ENCODE measurements around the gene CA11. TPM values are rescaled to one million over a fixed set of nuclear protein-coding genes. Genes with fewer than 3 reads are reported as not detected.

Gene CA11
- total and polyA plus RNA-seq, 9 of the 15 experiments (the other 6 are each of a cell fraction or from before 2014, with no cell fraction given) = 2.9 to 19.9 (median 8.3) TPM

GRCh38 chr19:48637948-48638830, 7.8 kb downstream of the CA11 start (continued):
- TF ChIP-seq MBD1 (CRISPR knock-in tag; IDR thresholded peaks at IDR 0.05) (no peak), TRIM25 (IDR thresholded peaks at IDR 0.05; ENCODE audit: borderline replicate concordance) (peak; percentile 89; the same call in 1 of the 2 replicates), FIP1L1 (IDR thresholded peaks at IDR 0.05; ENCODE audit: low read depth, low read length, poor library complexity, severe bottlenecking) (no peak), THAP12 (CRISPR knock-in tag; IDR thresholded peaks at IDR 0.05) (no peak), SRSF9 (IDR thresholded peaks at IDR 0.05; ENCODE audit: borderline replicate concordance, low read depth, low read length) (no peak), CREM (IDR thresholded peaks at IDR 0.05; ENCODE audit: low read depth) (peak; percentile 59; the same call in 1 of the 2 replicates), HES1 (IDR thresholded peaks at IDR 0.05; ENCODE audit: low read depth) (0 out of 2 replicates have a peak, but pooled peaks have one; percentile 21), PRPF4 (IDR thresholded peaks at IDR 0.05; ENCODE audit: insufficient read depth, low read depth, low read length, poor library complexity, severe bottlenecking) (no peak), NEUROD1 (IDR thresholded peaks at IDR 0.05; ENCODE audit: borderline replicate concordance, low read depth, low read length, partially characterized antibody) (peak; percentile 56), ETV1 (tag; conservative IDR thresholded peaks at IDR 0.05; ENCODE audit: low read depth) (peak; percentile 33; the same call in 1 of the 2 replicates), SMAD3 (CRISPR knock-in tag; conservative IDR thresholded peaks at IDR 0.05) (0 out of 2 replicates have a peak, but pooled peaks have one; percentile 45), ETV5 (CRISPR knock-in tag; IDR thresholded peaks at IDR 0.05; ENCODE audit: low read depth) (0 out of 2 replicates have a peak, but pooled peaks have one; percentile 27), NFE2 (IDR thresholded peaks at IDR 0.05; ENCODE audit: low read depth) (no peak), ZNF707 (CRISPR knock-in tag; conservative IDR thresholded peaks at IDR 0.05) (no peak), TFAM (CRISPR knock-in tag; conservative IDR thresholded peaks at IDR 0.05) (no peak), ZNF639 (CRISPR knock-in tag; conservative IDR thresholded peaks at IDR 0.05 in 1 of 2, IDR thresholded peaks at IDR 0.05 in 1 of 2) (peak in 1 of 2 experiments; percentile 59; a peak in 2 of 4 replicates)

All from K562 (cell line).